ENCODE measurements around the gene ANKRD13B. TPM values are rescaled to one million over a fixed set of nuclear protein-coding genes. Genes with fewer than 3 reads are reported as not detected.

ANKRD13B gene
- total and polyA plus RNA-seq, 8 donors, result 1.8 to 12.3 (median 4.2) TPM; not detected in 1

DNA sequence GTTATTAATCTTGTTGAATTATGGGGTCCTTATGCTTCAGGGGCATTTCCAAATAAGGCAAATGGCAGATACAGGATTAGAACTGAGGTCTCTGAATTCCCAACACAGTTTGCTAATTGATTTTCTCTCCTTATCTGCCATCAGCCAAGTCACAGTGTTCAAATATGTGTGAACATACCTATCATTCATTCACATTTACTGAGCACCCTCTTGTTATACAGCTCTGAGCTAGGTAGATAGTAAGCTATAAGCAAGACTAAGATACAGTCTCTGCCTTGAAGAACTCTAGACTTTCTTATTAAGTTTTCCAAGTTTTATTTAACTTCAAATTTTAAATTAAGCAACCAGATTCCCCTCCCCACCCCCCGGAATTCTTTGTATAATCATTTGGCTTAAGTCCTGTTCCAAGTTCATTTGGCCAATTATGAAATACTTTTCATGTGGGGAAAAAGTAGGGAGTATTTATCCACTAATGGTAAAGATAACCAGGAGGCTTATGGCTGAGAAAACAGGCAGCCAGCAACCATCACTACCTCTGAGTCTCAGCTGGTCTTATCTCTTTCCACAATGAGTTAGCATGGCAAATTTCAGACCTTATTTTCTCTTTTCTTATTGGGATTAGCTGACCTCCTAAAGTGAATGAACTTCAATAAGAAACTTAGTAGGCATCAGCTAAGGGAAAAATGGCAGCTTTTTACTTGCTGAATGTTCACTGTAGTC is 61.2 kb downstream of the ANKRD13B start:
- 45 to 71% (median 48%) methylated on average over 1 of the region's 1 CpG for WGBS, 5 donors
- no peak for TF ChIP-seq POLR2A (IDR thresholded peaks at IDR 0.05)
- no peak for TF ChIP-seq EP300 (IDR thresholded peaks at IDR 0.05)
- no peak for TF ChIP-seq POLR2AphosphoS5 (IDR thresholded peaks at IDR 0.05)
- TF ChIP-seq, protein P1, sequence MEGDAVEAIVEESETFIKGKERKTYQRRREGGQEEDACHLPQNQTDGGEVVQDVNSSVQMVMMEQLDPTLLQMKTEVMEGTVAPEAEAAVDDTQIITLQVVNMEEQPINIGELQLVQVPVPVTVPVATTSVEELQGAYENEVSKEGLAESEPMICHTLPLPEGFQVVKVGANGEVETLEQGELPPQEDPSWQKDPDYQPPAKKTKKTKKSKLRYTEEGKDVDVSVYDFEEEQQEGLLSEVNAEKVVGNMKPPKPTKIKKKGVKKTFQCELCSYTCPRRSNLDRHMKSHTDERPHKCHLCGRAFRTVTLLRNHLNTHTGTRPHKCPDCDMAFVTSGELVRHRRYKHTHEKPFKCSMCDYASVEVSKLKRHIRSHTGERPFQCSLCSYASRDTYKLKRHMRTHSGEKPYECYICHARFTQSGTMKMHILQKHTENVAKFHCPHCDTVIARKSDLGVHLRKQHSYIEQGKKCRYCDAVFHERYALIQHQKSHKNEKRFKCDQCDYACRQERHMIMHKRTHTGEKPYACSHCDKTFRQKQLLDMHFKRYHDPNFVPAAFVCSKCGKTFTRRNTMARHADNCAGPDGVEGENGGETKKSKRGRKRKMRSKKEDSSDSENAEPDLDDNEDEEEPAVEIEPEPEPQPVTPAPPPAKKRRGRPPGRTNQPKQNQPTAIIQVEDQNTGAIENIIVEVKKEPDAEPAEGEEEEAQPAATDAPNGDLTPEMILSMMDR (IDR thresholded peaks at IDR 0.05), result no peak
- Histone ChIP-seq H3K4me1 (peaks cover 0 to 10% (median 6%) of the 10 kb centered on the region in 4 donors), H3K36me3 (peaks cover 7 to 66% (median 41%) of the 10 kb centered on the region in 4 donors), H3K9me3 (no peaks in the 10 kb centered on the region), H3K4me3 (no peak overlapping the region), H3K27me3 (no peaks in the 10 kb centered on the region), H3K27ac (no peak overlapping the region)
- no peak for DNase-seq
- intact Hi-C loops (cut with DNase I; ENCODE audit: low total_unique reads), result no loop called here

DNA sequence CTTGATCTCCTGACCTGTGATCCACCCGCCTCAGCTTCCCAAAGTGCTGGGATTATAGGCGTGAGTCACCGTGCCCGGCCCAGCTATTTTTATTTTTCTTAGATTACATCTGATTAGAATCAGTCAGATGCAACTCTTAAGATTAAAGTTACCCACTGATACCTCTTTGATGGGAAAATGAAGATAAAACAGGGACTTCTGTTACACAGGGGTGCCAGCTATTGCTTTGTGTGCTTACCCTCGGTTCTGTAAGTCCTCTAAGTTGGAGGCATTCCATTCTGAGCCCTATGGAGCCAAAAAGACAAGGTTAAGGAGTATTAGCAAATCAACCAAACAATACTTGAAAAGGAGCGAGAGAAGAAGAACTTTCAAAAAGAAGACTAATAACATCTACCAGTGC is 62.4 kb downstream of the ANKRD13B start:
- no peaks in the 10 kb centered on the region for H3K27me3 ChIP-seq
- DNase-seq, result no peak
- no peak overlapping the region for H3K4me3 ChIP-seq
- no peaks in the 10 kb centered on the region for H3K9me3 ChIP-seq
- peaks cover 6 to 65% (median 40%) of the 10 kb centered on the region in 4 donors for H3K36me3 ChIP-seq
- TF ChIP-seq POLR2A (IDR thresholded peaks at IDR 0.05) (no peak), EP300 (IDR thresholded peaks at IDR 0.05) (no peak), POLR2AphosphoS5 (IDR thresholded peaks at IDR 0.05) (no peak)
- TF ChIP-seq, protein P1 (IDR thresholded peaks at IDR 0.05), result no peak
- H3K27ac ChIP-seq, result no peak overlapping the region
- intact Hi-C loops (cut with DNase I; ENCODE audit: low total_unique reads), result no loop called here
- 91 to 98% (median 97%) methylated on average over 6 of the region's 6 CpGs for WGBS, 5 donors
- peaks cover 0 to 10% (median 6%) of the 10 kb centered on the region in 4 donors for H3K4me1 ChIP-seq

DNA sequence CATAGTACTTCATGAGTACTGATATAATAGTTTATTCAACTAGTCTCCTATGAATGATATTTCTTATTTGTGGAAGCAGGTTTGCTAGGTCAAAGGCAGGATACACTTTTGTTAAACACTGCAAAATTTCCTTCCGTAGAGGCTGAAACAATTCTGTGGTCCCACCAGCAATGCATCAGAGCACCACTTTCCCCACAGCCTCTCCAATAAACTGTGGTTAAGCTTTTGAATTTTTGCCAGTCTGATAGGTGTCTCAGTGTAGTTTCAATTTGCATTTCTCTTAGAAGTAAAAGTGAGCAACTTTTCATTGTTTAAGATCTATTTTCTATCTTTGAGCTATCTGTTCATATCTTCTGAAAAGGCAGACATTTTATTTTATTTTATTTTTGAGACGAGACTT is 66.2 kb downstream of the ANKRD13B start:
- intact Hi-C loops (cut with DNase I; ENCODE audit: low total_unique reads), result no loop called here
- H3K27ac ChIP-seq, result no peak overlapping the region
- TF ChIP-seq, protein P1 (IDR thresholded peaks at IDR 0.05), result no peak
- TF ChIP-seq EP300 (IDR thresholded peaks at IDR 0.05) (no peak), POLR2A (IDR thresholded peaks at IDR 0.05) (no peak), POLR2AphosphoS5 (IDR thresholded peaks at IDR 0.05) (no peak)
- H3K36me3 ChIP-seq, result peaks cover 6 to 79% (median 53%) of the 10 kb centered on the region in 4 donors
- 70 to 82% (median 78%) methylated on average over 2 of the region's 2 CpGs for WGBS, 5 donors
- no peaks in the 10 kb centered on the region for H3K9me3 ChIP-seq
- no peak overlapping the region for H3K4me3 ChIP-seq
- H3K27me3 ChIP-seq, result no peaks in the 10 kb centered on the region
- peaks cover 0 to 13% (median 4%) of the 10 kb centered on the region in 4 donors for H3K4me1 ChIP-seq
- DNase-seq, result no peak

DNA sequence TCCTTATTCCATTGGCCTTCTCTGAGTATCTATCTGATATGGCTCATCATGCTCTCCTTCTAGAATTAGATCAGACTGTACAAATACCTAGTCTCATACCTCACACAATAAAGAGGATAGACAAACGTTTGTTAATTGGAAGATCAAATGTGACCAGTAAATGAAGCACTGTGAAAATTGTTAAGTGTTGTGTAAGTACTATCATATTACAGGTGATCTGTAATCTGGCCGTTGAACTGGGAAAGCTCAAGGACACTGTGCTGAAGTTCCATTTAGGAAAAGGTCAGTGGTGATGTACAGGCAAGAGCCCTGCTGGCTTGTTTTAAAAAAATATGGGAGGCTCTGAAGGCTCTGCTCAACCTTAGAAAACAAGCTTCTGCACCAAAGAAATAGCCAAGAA is 68.3 kb downstream of the ANKRD13B start:
- WGBS, 5 donors, result 51 to 67% (median 62%) methylated on average over 2 of the region's 2 CpGs
- TF ChIP-seq POLR2A (IDR thresholded peaks at IDR 0.05) (no peak), EP300 (IDR thresholded peaks at IDR 0.05) (no peak), POLR2AphosphoS5 (IDR thresholded peaks at IDR 0.05) (no peak)
- TF ChIP-seq, protein P1 (IDR thresholded peaks at IDR 0.05), result no peak
- intact Hi-C loops (cut with DNase I; ENCODE audit: low total_unique reads), result no loop called here
- H3K9me3 ChIP-seq, result no peaks in the 10 kb centered on the region
- H3K4me1 ChIP-seq, result peaks cover 0 to 19% (median 0%) of the 10 kb centered on the region in 4 donors
- no peaks in the 10 kb centered on the region for H3K27me3 ChIP-seq
- no peak overlapping the region for H3K27ac ChIP-seq
- no peak for DNase-seq
- no peak overlapping the region for H3K4me3 ChIP-seq
- H3K36me3 ChIP-seq, result peaks cover 10 to 81% (median 52%) of the 10 kb centered on the region in 4 donors

Data from stomach (tissue), 9 donors.